HG02798 (cell line): ENCODE data around the gene INKA2.

ENCODE experiments used
- ATAC-seq: cut with Tn5 transposase; IDR thresholded peaks from one replicate; pipeline ENCODE4 v1.9.1; 2021; ENCODE audit warnings: mild to moderate bottlenecking; ENCODE audit not compliant: unreplicated experiment, poor library complexity

Gene INKA2

GRCh38 chr1:111707906-111708305 lies 31.3 kb downstream of the INKA2 start:
- no peak for ATAC-seq

DNA sequence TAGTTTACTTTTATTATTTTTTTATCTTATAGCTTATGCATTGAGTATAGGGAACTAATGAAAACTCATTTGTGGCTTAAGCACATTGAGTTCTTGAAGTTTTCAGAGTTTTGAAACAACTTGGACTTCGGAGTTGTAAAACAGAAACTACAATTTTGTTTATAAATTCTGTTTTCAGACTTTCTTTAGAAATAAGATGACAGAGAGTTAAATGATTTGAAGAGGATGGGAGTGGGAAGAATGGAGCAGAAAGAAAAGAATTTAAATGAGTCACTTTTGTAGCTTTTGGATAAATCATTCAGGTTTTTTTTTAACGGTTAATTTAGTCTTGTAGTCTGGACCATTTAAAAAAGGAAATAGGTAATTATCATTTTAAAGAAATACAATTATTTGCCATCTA lies 32.3 kb downstream of the INKA2 start:
- ATAC-seq = no peak

- no peak for ATAC-seq
Observed at GRCh38 chr1:111705841-111706240, 33.4 kb downstream of the INKA2 start.

- no peak for ATAC-seq
Observed at GRCh38 chr1:111704776-111705175, 34.4 kb downstream of the INKA2 start.

DNA sequence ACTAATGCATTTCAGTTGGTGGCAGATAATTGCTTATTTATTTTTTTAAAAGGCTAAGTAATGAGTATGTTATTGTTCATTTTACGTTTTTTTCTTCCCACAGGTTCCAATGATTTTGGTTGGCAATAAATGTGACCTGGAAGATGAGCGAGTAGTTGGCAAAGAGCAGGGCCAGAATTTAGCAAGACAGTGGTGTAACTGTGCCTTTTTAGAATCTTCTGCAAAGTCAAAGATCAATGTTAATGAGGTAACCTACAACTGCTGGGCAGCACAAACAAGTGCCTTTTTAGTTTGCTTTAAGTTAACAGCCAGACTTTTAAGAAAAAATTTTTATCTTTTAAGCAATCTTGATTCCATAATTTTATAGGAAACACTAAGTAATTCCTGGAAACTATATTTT lies 35.0 kb downstream of the INKA2 start:
- ATAC-seq = no peak

GRCh38 chr1:111702504-111703050 lies 36.6 kb downstream of the INKA2 start:
- ATAC-seq = no peak

GRCh38 chr1:111699268-111699667 lies 39.9 kb downstream of the INKA2 start:
- no peak for ATAC-seq

DNA sequence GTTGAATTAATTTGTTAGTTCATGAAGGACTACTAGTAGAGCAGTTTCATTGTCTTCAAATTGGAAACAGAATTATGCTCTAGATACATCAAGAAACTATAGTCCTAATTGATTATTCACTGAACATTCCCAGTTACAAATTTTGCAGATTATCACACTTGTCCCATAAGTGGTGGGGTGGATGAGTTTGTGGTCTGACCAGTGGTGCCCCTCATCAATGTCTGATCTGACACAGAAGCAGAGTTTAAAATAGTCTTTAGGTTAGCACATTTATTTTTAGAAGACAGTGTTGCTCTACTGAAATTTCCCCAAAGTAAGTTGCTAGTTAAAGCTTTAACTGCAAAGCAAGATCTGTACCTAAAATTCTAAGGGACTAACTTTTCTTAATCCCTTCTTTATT lies 42.9 kb downstream of the INKA2 start:
- ATAC-seq = peak; percentile 54

DNA sequence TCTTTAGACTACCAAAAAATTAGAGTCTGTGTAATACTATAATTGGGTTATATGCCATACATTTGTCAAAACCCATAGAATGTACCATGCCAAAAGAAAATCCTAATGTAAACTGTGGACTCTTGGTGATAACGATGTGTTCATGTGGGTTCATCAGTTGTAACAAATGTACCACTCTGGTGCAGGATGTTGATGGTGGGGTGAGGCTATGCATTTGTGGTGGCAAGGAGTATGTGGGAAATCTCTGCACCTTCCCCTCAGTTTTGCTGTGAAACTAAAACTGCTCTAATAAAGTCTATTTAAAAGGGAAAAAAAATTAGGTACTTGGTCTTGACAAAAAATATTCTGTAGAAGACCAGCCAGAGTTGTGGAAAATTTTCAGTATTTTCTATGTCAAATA lies 43.4 kb downstream of the INKA2 start:
- no peak for ATAC-seq

DNA sequence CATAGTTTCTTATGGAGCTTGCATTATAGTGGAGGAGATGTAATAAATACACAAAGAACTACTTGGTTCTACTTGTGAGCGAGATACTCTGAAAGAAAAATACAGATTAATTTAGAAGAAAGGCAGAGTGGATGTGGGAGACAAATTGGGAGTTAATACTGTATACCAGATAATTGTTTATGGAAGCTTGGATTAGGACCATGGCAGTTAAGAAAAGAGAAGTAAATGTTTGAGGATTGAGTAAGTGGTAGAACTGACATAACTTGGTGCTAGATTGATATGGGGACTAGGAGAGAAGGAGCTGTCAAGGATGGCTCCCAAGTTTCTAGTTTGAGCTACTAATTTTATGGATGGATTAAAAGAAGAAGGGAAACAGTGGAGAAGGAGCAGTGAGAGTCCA lies 47.3 kb downstream of the INKA2 start:
- no peak for ATAC-seq

- no peak for ATAC-seq
Observed at GRCh38 chr1:111690306-111690617, 48.9 kb downstream of the INKA2 start.
